Measurements from ENCODE around the gene JPH4. TPM values are rescaled to one million over a fixed set of nuclear protein-coding genes. Genes with fewer than 3 reads are reported as not detected.

The JPH4 gene
- total and polyA plus RNA-seq, 2 of the 8 experiments (the other 6 are each of a cell fraction or from before 2014, with no cell fraction given), result 23.9 to 46.7 TPM

DNA sequence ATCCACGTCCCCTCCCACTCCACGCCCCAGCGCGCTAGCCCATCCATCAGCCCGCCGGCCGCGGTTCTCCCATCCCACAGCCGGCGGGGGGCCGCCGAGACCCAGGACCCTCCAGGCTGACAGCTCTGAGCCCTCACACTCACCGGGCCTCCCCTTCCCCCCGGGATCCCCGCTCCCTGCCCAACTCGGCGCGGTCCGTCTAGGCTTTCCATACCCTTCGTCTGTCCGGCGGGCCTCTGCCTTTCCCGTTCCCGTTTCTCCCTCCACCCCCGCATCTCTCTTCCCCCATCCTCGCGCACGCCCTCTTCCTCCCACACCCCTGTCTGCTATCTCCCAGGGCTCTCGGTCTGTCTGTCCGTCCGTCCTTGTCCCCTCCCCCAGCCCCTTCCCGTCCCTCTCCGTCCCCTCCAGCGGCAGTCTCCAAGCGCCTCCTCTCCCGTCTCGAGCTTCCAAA is 27.8 kb downstream of the JPH4 start (continued):
- TF ChIP-seq SRF (IDR thresholded peaks at IDR 0.05; ENCODE audit: low read depth, low read length) (no peak), CHD1 (IDR thresholded peaks at IDR 0.05; ENCODE audit: low read depth, low read length) (no peak), CHD2 (IDR thresholded peaks at IDR 0.05; ENCODE audit: low read length) (no peak), POU5F1 (IDR thresholded peaks at IDR 0.05; ENCODE audit: low read depth, low read length) (no peak), NRF1 (IDR thresholded peaks at IDR 0.05; ENCODE audit: low read depth, low read length) (no peak), SIN3A (conservative IDR thresholded peaks at IDR 0.05 in 1 of 2, IDR thresholded peaks at IDR 0.05 in 1 of 2; ENCODE audit: low read depth in 1 of 2, low read length in 2 of 2) (peak; percentile 79 to 89; a peak in 2 of 4 replicates), NANOG (IDR thresholded peaks at IDR 0.05; ENCODE audit: insufficient read depth, low read depth, low read length, poor library complexity, severe bottlenecking) (no peak)

Measured in H1 (cell line).